ENCODE measurements around the gene PDZD4. TPM values are rescaled to one million over a fixed set of nuclear protein-coding genes. Genes with fewer than 3 reads are reported as not detected.

PDZD4 gene
- total RNA-seq, 2 donors from 2014 or later: 2.1 to 7.1 TPM

GRCh38 chrX:153765138-153766079, 64.9 kb downstream of the PDZD4 start:
- no peaks in the 10 kb centered on the region for H3K36me3 ChIP-seq
- peak overlapping the region in 1 of 2 donors; percentile 24 for H3K4me3 ChIP-seq
- no peaks in the 10 kb centered on the region for H3K27me3 ChIP-seq
- H3K4me1 ChIP-seq: peaks cover 0 to 22% of the 10 kb centered on the region in 2 donors
- no peak for DNase-seq (ENCODE audit: low spot score)
- H3K9me3 ChIP-seq: no peaks in the 10 kb centered on the region
- H3K27ac ChIP-seq: peak overlapping the region; percentile 64 to 77
- TF ChIP-seq CTCF (IDR thresholded peaks at IDR 0.05): no peak

- peak overlapping the region; percentile 64 to 77 for H3K27ac ChIP-seq
- no peak for TF ChIP-seq CTCF (IDR thresholded peaks at IDR 0.05)
Observed at GRCh38 chrX:153764786-153765137, 65.6 kb downstream of the PDZD4 start.

GRCh38 chrX:153763989-153764755, 66.2 kb downstream of the PDZD4 start, which contains the start of gene PLXNB3:
PLXNB3 (plus strand) TSS chrX:153764249; CDS start chrX:153765536, 1,287 bp downstream.
- H3K36me3 ChIP-seq: no peaks in the 10 kb centered on the region
- peak within 1 kb of the TSS; percentile 64 to 77 for H3K27ac ChIP-seq
- H3K4me1 ChIP-seq: peaks cover 0 to 22% of the 10 kb centered on the region in 2 donors
- DNase-seq (ENCODE audit: low spot score): peak; percentile 77
- no peaks in the 10 kb centered on the region for H3K9me3 ChIP-seq
- H3K27me3 ChIP-seq: no peaks in the 10 kb centered on the region
- H3K4me3 ChIP-seq: peak within 1 kb of the TSS in 1 of 2 donors; percentile 31
- TF ChIP-seq CTCF (IDR thresholded peaks at IDR 0.05): peak; percentile 78 to 85

More at GRCh38 chrX:153764786-153765137, 65.6 kb downstream of the PDZD4 start:
- peak overlapping the region in 1 of 2 donors; percentile 31 for H3K4me3 ChIP-seq
- no peak for DNase-seq (ENCODE audit: low spot score)
- H3K27me3 ChIP-seq: no peaks in the 10 kb centered on the region
- H3K4me1 ChIP-seq: peaks cover 0 to 22% of the 10 kb centered on the region in 2 donors
- H3K9me3 ChIP-seq: no peaks in the 10 kb centered on the region
- no peaks in the 10 kb centered on the region for H3K36me3 ChIP-seq

GRCh38 chrX:153763298-153763932, 66.9 kb downstream of the PDZD4 start:
- no peak overlapping the region for H3K4me3 ChIP-seq
- no peak overlapping the region for H3K27ac ChIP-seq
- H3K4me1 ChIP-seq: peaks cover 0 to 22% of the 10 kb centered on the region in 2 donors
- no peak for TF ChIP-seq CTCF (IDR thresholded peaks at IDR 0.05)
- H3K27me3 ChIP-seq: no peaks in the 10 kb centered on the region
- no peaks in the 10 kb centered on the region for H3K36me3 ChIP-seq
- H3K9me3 ChIP-seq: no peaks in the 10 kb centered on the region
- no peak for DNase-seq (ENCODE audit: low spot score)

- H3K27ac ChIP-seq: no peak overlapping the region
- no peak overlapping the region for H3K4me3 ChIP-seq
- no peak for DNase-seq (ENCODE audit: low spot score)
- no peaks in the 10 kb centered on the region for H3K27me3 ChIP-seq
- H3K4me1 ChIP-seq: peaks cover 0 to 22% of the 10 kb centered on the region in 2 donors
- no peak for TF ChIP-seq CTCF (IDR thresholded peaks at IDR 0.05)
- H3K9me3 ChIP-seq: peaks cover 0 to under 1% of the 10 kb centered on the region in 2 donors
- no peaks in the 10 kb centered on the region for H3K36me3 ChIP-seq
Observed at GRCh38 chrX:153762626-153763173, 67.6 kb downstream of the PDZD4 start.

Measured in right atrium auricular region (tissue), 2 donors.